Pons (tissue), 1 donor: ENCODE data around the gene ATP1A4.

ENCODE experiments used
- DNase-seq: peaks from one replicate; pipeline ENCODE4 v3.0.0-alpha.2; 2016; ENCODE audit warnings: low spot score

Gene ATP1A4

GRCh38 chr1:160228431-160228830 is 77.0 kb downstream of the ATP1A4 start:
- no peak for DNase-seq

GRCh38 chr1:160232911-160233310 is 81.5 kb downstream of the ATP1A4 start:
- DNase-seq, result no peak
